Skin of body (tissue), 2 donors: ENCODE results near the gene GALNT7. TPM values are rescaled to one million over a fixed set of nuclear protein-coding genes. Genes with fewer than 3 reads are reported as not detected.
"Not testable (repeated sequence)": the region's sequence is repeated elsewhere in the genome, so short reads cannot be mapped to it uniquely, and the experiment has no call there.

Experiments used
- DNase-seq: peaks from one replicate; lab custom pipeline; 2025; lab: John Stamatoyannopoulos, UW
- total RNA-seq: library from RNA; depleted of rRNA; stranded (reverse); fragments of >200 nt; gene quantifications from one replicate; pipeline ENCODE4 v1.2.3, GENCODE V29; 2014

Gene GALNT7
- total RNA-seq, 1 donor from 2014 or later: 18.5 TPM

GRCh38 chr4:173192375-173193162 is 24.0 kb downstream of the GALNT7 start:
- no peak for DNase-seq

- no peak for DNase-seq
Measured at GRCh38 chr4:173194157-173194556, 25.5 kb downstream of the GALNT7 start.

- no peak for DNase-seq
Measured at GRCh38 chr4:173195109-173195508, 26.5 kb downstream of the GALNT7 start.

- no peak for DNase-seq
Measured at GRCh38 chr4:173199553-173199952, 30.9 kb downstream of the GALNT7 start.

- no peak for DNase-seq
Measured at GRCh38 chr4:173200103-173200884, 31.7 kb downstream of the GALNT7 start.

GRCh38 chr4:173202395-173202794 is 33.8 kb downstream of the GALNT7 start:
- DNase-seq: no peak

- no peak for DNase-seq
Measured at GRCh38 chr4:173205656-173206055, 37.0 kb downstream of the GALNT7 start.

- DNase-seq: no peak
Measured at GRCh38 chr4:173208420-173208819, 39.8 kb downstream of the GALNT7 start.

GRCh38 chr4:173211222-173211621 is 42.6 kb downstream of the GALNT7 start:
- no peak for DNase-seq

- no peak for DNase-seq
Measured at GRCh38 chr4:173211838-173212237, 43.2 kb downstream of the GALNT7 start.

GRCh38 chr4:173212379-173212778 is 43.8 kb downstream of the GALNT7 start:
- DNase-seq: no peak

GRCh38 chr4:173213296-173213695 is 44.7 kb downstream of the GALNT7 start:
- DNase-seq: no peak

GRCh38 chr4:173214231-173214630 is 45.6 kb downstream of the GALNT7 start:
- DNase-seq: no peak

GRCh38 chr4:173214661-173215060 is 46.0 kb downstream of the GALNT7 start:
- no peak for DNase-seq

GRCh38 chr4:173217075-173217474 is 48.5 kb downstream of the GALNT7 start:
- no peak for DNase-seq

GRCh38 chr4:173217727-173218126 is 49.1 kb downstream of the GALNT7 start:
- no peak for DNase-seq

- no peak for DNase-seq
Measured at GRCh38 chr4:173218411-173219125, 50.0 kb downstream of the GALNT7 start.

- not testable (repeated sequence) for DNase-seq
Measured at GRCh38 chr4:173219126-173219437, 50.5 kb downstream of the GALNT7 start.

GRCh38 chr4:173223743-173224142 is 55.1 kb downstream of the GALNT7 start:
- no peak for DNase-seq

- no peak for DNase-seq
Measured at GRCh38 chr4:173226401-173226888, 57.8 kb downstream of the GALNT7 start.

- no peak for DNase-seq
Measured at GRCh38 chr4:173227756-173228155, 59.1 kb downstream of the GALNT7 start.

- DNase-seq: no peak
Measured at GRCh38 chr4:173230062-173230461, 61.5 kb downstream of the GALNT7 start.
